Measurements from ENCODE around the gene COX10. TPM values are rescaled to one million over a fixed set of nuclear protein-coding genes. Genes with fewer than 3 reads are reported as not detected.

The COX10 gene
- total RNA-seq, 2 experiments from 2014 or later = 29.9 to 30.6 TPM

DNA sequence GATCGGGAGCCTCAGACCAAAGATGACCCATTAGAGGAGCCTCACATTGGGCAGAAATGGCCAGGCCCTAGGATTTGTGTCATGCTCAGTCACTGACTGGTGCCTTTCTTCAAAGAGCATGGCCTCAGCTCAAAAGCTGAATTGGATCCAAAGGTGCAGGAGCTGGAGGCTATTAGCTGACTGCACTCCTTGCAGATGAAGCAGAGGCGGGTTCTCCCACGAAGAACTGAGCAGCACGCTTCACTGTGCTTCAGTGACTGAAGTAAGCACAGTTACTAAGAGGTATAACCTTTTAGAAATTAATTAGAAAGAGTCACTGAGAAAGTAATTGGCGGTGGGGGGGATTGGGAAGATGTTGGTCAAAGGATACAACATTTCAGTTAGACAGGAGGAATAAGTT is 18.7 kb upstream of the COX10 start:
- DNase-seq = no peak
- peaks cover 25% of the 10 kb centered on the region for H3K36me3 Mint-ChIP-seq (ENCODE audit: low read depth)
- H3K4me1 Mint-ChIP-seq (ENCODE audit: low read depth) = peaks cover 1% of the 10 kb centered on the region
- H3K27me3 Mint-ChIP-seq (ENCODE audit: low read depth) = no peaks in the 10 kb centered on the region
- no peaks in the 10 kb centered on the region for H3K9me3 Mint-ChIP-seq
- CTCF ChIA-PET = interaction anchor here (1.3 kb wide), 1 partner anchor 13 kb away, joined by 4 read pairs; no protein-coding TSS in a partner anchor
- H3K27ac Mint-ChIP-seq = no peak overlapping the region
- H3K4me3 Mint-ChIP-seq = no peak overlapping the region
- intact Hi-C loops (cut with micrococcal nuclease) = no loop called here

DNA sequence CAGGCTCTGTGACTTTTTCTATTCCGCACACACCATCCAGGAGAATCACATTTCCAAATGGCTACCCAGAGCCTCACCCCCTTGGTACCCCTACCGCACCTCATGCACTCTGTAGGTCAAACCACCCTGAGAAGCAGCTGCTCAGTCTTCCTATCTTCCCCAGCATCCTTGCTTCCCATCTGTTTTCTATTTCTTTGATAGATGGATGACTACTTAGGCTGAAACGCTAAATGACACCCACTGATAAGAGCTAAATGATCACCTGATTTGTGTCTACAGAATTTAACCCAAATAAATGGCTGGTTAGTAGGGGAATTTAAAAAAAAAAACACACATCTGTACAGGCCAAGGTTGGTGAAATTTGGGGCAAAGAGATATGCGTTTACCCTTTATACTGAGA is 17.6 kb upstream of the COX10 start:
- DNase-seq = no peak
- Mint-ChIP-seq H3K4me1 (ENCODE audit: low read depth) (no peaks in the 10 kb centered on the region), H3K27ac (no peak overlapping the region), H3K9me3 (no peaks in the 10 kb centered on the region), H3K36me3 (ENCODE audit: low read depth) (peaks cover 31% of the 10 kb centered on the region), H3K27me3 (ENCODE audit: low read depth) (no peaks in the 10 kb centered on the region), H3K4me3 (no peak overlapping the region)
- intact Hi-C loops (cut with micrococcal nuclease) = no loop called here
- CTCF ChIA-PET = no interaction called here

DNA sequence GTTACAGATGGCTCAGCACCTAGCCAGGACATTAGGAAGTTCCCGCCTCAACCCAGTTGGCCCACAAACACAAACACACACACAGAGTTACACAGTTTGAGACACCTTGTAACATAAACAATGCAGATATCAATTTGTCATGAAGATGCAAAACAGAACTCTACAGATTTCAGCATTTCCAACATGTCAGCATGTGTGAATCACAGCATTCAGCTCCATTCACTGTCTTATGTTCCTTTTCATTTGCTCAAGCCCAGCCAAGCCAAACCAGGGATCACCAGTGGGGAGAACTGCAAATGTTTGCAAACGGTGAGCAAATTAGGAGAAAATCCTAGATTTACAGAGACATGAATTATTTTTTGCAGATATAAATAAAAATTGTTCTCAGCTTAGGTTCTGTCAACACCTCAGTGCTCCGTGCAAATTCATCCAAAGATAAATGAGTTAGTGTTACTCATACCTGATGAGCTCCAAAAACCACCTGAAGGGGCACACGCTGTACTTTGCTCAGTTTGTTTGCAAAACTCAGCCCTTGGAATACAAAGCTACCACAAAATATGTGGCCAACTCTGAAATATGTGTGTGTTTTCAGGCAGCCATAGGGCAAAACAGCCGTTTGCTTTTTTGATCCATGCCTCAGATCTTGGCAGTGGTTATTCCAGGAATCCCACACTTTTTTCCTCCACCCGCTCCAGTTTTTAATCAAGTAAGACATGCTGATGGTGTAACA is 16.3 kb upstream of the COX10 start:
- CTCF ChIA-PET = no interaction called here
- H3K27me3 Mint-ChIP-seq (ENCODE audit: low read depth) = no peaks in the 10 kb centered on the region
- no peaks in the 10 kb centered on the region for H3K9me3 Mint-ChIP-seq
- intact Hi-C loops (cut with micrococcal nuclease) = no loop called here
- no peak overlapping the region for H3K4me3 Mint-ChIP-seq
- peaks cover 37% of the 10 kb centered on the region for H3K36me3 Mint-ChIP-seq (ENCODE audit: low read depth)
- no peak for DNase-seq
- H3K4me1 Mint-ChIP-seq (ENCODE audit: low read depth) = peaks cover 1% of the 10 kb centered on the region
- H3K27ac Mint-ChIP-seq = no peak overlapping the region

DNA sequence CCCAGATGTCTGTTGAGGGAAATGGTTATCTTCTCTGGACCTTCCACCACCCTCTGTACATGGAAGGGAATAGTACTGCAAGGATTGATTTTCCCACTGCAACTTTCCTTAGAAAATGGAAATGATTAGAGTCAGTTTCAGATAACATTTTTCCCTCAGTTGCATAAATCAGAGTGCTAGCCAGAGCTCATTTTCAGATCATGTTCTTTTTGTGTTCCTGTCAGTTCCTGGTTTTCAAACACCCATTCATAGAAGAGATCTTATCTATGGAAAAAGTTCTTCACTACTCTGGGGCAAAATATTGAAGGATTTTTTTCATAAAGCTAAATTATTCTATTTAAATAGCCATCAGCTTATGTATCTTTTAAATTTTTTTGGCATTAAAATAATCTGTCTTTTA is 11.7 kb upstream of the COX10 start:
- intact Hi-C loops (cut with micrococcal nuclease) = no loop called here
- Mint-ChIP-seq H3K36me3 (ENCODE audit: low read depth) (peaks cover 55% of the 10 kb centered on the region), H3K27ac (no peak overlapping the region), H3K27me3 (ENCODE audit: low read depth) (no peaks in the 10 kb centered on the region), H3K4me3 (no peak overlapping the region), H3K9me3 (no peaks in the 10 kb centered on the region), H3K4me1 (ENCODE audit: low read depth) (peaks cover 1% of the 10 kb centered on the region)
- no peak for DNase-seq
- CTCF ChIA-PET = interaction anchor here (1.1 kb wide), 1 partner anchor 9 kb away, joined by 3 read pairs; no protein-coding TSS in a partner anchor

DNA sequence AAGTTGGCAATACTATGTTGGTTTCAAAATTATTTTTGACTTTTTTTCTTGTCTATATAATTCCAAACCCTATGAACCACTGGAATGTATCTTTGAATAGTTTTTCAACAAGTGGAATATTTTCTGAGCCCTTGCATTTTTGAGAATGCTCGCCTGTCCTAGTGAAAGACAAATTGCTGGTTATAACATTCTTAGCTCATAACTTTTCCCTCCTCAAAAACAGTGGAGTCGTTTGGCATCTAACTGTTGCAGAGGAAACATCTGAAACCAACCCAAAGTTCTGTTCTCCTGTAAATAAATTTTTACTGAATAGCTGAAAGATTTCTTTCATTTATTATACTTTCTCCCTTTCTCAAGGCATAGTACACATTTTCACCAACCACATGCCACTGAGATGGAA is 11.3 kb upstream of the COX10 start:
- CTCF ChIA-PET = interaction anchor here (1.1 kb wide), 1 partner anchor 8 kb away, joined by 3 read pairs; no protein-coding TSS in a partner anchor
- Mint-ChIP-seq H3K4me3 (no peak overlapping the region), H3K36me3 (ENCODE audit: low read depth) (peaks cover 53% of the 10 kb centered on the region), H3K4me1 (ENCODE audit: low read depth) (peaks cover 1% of the 10 kb centered on the region), H3K9me3 (no peaks in the 10 kb centered on the region), H3K27ac (no peak overlapping the region), H3K27me3 (ENCODE audit: low read depth) (no peaks in the 10 kb centered on the region)
- intact Hi-C loops (cut with micrococcal nuclease) = no loop called here
- no peak for DNase-seq

DNA sequence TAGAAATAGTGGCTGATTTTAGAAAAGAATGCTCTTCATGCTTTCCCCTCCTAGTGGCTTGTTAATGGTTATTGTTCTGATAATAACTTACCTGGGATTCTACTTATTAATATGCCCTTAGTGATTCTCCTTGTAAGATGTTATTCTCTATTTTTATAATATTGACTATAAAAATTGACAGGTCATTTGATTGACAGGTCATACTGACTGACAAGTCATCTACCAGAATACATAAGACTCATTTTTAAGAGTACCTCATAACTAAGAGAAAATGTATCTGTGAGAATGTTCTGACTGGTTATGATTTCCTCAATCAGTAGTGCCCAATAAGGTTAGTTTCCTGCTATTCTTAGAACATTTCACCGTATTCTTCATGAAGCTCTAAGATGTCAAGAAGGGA is 8.6 kb upstream of the COX10 start:
- H3K4me1 Mint-ChIP-seq (ENCODE audit: low read depth) = peaks cover 11% of the 10 kb centered on the region
- no peak for DNase-seq
- peaks cover 59% of the 10 kb centered on the region for H3K36me3 Mint-ChIP-seq (ENCODE audit: low read depth)
- no peaks in the 10 kb centered on the region for H3K9me3 Mint-ChIP-seq
- intact Hi-C loops (cut with micrococcal nuclease) = loop anchor here (10.0 kb wide), 1 partner anchor 1046 kb away; the partner anchor contains the start of gene ELAC2
- H3K27me3 Mint-ChIP-seq (ENCODE audit: low read depth) = no peaks in the 10 kb centered on the region
- H3K27ac Mint-ChIP-seq = no peak overlapping the region
- no peak overlapping the region for H3K4me3 Mint-ChIP-seq
- CTCF ChIA-PET = no interaction called here

DNA sequence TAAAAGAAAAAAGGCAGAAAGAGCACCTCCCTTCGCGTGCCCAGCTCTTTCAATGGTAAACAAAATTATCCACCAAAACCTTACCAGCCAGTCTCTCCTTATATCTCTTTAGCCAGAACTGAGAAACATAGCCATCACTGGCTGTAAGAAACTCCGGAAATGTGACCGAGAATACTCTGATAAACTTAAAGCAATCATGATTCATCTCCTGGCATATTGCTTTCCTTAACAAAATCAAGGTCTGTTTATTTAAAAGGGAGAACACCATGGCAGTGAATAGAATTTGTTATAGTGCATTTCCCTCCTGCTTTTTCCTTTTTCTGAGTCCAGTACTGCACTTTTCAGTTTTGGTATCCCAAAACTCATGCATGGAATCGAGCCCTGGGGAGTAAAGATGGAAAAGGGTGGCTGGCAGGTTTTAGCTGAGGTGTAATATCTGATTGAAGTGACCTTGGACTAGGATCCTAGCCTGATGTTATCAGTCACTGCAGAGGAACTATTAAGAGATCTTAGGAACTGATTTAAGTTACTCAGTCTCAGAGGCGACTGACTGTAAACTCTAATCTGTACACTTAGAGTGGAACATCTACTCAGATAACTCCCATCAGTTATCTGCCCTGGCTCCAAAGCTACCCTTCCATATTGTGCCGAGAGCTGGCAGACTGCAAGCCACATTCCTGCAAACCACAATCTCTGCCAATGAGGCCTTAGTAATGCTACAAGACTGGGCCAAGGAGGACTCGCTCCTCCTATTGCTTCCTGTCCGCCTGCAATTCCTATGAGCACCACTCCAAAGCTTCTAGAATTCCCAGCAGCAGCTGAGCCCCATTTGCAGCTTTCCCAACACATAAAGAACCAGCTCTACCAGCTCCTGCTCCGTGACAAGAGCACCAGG is 7.4 kb upstream of the COX10 start:
- no peak overlapping the region for H3K27ac Mint-ChIP-seq

DNA sequence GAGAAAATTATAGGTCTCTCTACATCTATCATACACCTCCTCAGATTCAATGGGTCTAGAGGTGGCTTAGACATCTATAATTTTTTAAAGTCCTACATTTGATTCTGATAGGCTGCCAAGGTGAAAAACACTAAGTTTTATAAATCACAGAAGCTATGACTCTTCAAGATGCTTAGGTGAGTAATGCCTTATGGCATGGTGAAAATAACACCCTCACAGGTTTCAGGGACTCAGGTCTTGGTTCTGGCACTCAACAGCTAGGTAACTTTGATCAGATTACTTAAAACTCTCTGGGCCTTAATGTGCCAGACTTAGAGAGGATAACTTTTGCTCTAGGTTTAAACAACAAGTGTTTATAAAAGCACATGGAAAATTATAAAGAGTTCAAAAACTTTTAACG is 2.0 kb upstream of the COX10 start:
- no peak for DNase-seq
- Mint-ChIP-seq H3K27me3 (ENCODE audit: low read depth) (no peaks in the 10 kb centered on the region), H3K4me3 (no peak overlapping the region), H3K36me3 (ENCODE audit: low read depth) (peaks cover 37% of the 10 kb centered on the region), H3K9me3 (peaks cover 4% of the 10 kb centered on the region), H3K27ac (no peak overlapping the region), H3K4me1 (ENCODE audit: low read depth) (peaks cover 55% of the 10 kb centered on the region)
- CTCF ChIA-PET = interaction anchor here (0.7 to 1.3 kb wide), 2 partner anchors 55 to 256 kb away, joined by 3 read pairs; no protein-coding TSS in a partner anchor
- intact Hi-C loops (cut with micrococcal nuclease) = loop anchor here (10.0 kb wide), 1 partner anchor 1053 kb away; the partner anchor contains the start of gene ELAC2

More for the DNA sequence above, 7.4 kb upstream of the COX10 start:
- H3K4me1 Mint-ChIP-seq (ENCODE audit: low read depth) = peaks cover 18% of the 10 kb centered on the region
- no peaks in the 10 kb centered on the region for H3K27me3 Mint-ChIP-seq (ENCODE audit: low read depth)
- no peak for DNase-seq
- no peak overlapping the region for H3K4me3 Mint-ChIP-seq
- CTCF ChIA-PET = interaction anchor here (1.2 kb wide), 1 partner anchor 239 kb away, joined by 4 read pairs; the partner anchor contains the start of gene HS3ST3B1
- intact Hi-C loops (cut with micrococcal nuclease) = loop anchor here (10.0 kb wide), 1 partner anchor 1047 kb away; the partner anchor contains the start of gene ELAC2
- H3K36me3 Mint-ChIP-seq (ENCODE audit: low read depth) = peaks cover 64% of the 10 kb centered on the region
- peaks cover 4% of the 10 kb centered on the region for H3K9me3 Mint-ChIP-seq

DNA sequence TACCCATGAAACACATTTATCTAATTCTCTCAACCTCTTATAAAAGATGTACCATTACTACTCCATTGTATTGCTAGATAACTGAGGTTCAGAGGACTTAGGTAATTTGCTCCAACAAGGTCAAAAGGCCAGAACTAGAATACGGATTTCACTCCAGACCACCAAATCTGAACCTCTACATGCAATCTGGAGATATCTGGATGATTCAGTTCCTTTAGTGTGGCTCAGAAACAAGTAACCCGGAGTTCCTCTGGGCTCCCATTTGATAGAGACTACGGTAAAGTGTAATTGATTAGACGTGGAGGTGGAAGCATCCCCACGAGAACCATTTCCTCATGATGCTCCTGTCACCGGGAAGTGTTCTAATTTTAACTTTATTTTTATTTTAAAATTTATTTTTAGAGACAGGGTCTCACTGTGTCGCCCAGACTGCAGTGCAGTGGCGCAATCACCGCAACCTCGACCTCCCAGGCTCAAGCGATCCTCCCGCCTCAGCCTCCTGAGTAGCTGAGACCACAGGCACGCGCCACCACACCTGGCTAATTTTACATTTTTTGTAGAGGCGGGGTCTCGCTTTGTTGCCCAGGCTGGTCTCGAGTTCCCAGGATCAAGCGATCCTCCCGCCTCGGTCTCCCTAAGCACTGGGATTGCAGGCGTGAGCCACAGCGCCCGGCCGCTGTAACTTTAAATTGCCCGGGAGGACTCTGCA is 608 bp upstream of the COX10 start:
- H3K27me3 Mint-ChIP-seq (ENCODE audit: low read depth) = no peaks in the 10 kb centered on the region
- peaks cover 66% of the 10 kb centered on the region for H3K4me1 Mint-ChIP-seq (ENCODE audit: low read depth)
- intact Hi-C loops (cut with micrococcal nuclease) = loop anchor here (1.0 to 10.0 kb wide), 5 partner anchors 26 to 1054 kb away; partner anchors contain the start of gene ELAC2

DNA sequence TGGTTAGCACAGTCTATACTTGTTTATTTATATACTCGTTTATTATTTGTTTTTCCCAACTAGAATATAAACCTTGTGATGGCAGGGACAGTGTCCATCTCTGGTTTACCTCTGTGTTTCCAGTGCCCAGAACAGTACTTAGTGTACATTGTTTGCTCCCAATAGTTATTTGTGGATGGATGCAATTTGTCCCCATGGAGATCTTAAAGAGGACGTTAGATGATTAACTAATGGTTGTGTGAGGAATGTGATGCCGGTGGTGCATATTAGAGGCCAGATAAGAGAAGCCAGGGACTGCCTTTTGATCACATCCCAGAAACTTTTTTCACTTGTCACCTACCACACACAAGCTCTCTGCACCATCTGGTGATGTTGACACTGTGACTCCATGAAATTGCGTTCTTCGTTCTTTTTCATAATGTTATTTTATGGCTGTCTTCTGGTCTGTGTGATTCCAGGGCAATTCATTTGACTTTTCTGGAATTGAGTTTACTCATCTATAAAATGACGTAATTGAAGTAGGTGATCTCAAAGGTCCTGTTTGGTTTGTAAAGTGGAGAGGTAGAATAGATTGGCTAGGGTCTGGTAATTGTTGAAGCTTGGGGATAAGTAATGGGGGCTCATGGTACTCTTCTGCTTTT is 1.2 kb downstream of the COX10 start:
- Mint-ChIP-seq H3K4me3 (peak overlapping the region; percentile 94), H3K4me1 (ENCODE audit: low read depth) (peaks cover 61% of the 10 kb centered on the region), H3K9me3 (peaks cover 4% of the 10 kb centered on the region), H3K36me3 (ENCODE audit: low read depth) (peaks cover 29% of the 10 kb centered on the region), H3K27ac (peak overlapping the region; percentile 25), H3K27me3 (ENCODE audit: low read depth) (no peaks in the 10 kb centered on the region)
- DNase-seq = no peak
- intact Hi-C loops (cut with micrococcal nuclease) = no loop called here
- CTCF ChIA-PET = no interaction called here

More for the DNA sequence above, 608 bp upstream of the COX10 start:
- Mint-ChIP-seq H3K4me3 (peak overlapping the region; percentile 94), H3K36me3 (ENCODE audit: low read depth) (peaks cover 36% of the 10 kb centered on the region), H3K27ac (peak overlapping the region; percentile 87), H3K9me3 (peaks cover 4% of the 10 kb centered on the region)
- DNase-seq = no peak
- CTCF ChIA-PET = no interaction called here

DNA sequence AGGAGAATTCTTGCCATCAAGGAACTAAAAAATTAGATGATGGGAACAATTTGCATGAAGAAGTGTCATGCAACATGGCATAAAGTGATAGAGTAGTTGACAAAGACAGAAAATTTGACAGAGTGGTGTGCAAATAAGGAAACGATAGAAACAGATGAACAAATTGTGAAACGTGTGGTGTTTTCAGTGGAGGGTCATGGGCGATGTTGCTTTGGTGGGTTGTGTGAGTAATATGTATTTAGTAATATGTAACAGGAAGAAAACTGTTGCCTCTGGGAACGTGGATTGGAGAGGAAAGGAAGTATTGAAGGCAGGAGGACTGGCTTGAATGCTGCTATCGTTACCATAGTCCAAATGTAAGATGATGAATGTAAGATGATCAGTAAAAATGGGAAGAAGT is 3.6 kb downstream of the COX10 start:
- CTCF ChIA-PET = no interaction called here
- Mint-ChIP-seq H3K27ac (no peak overlapping the region), H3K4me1 (ENCODE audit: low read depth) (peaks cover 46% of the 10 kb centered on the region), H3K36me3 (ENCODE audit: low read depth) (peaks cover 24% of the 10 kb centered on the region), H3K4me3 (no peak overlapping the region), H3K9me3 (no peaks in the 10 kb centered on the region), H3K27me3 (ENCODE audit: low read depth) (no peaks in the 10 kb centered on the region)
- intact Hi-C loops (cut with micrococcal nuclease) = no loop called here
- no peak for DNase-seq
